GM04504 (cell line): ENCODE measurements around the gene CDR2L.

Experiments
- DNase-seq: peaks from one replicate; pipeline ENCODE4 v3.0.0-alpha.2; 2012; ENCODE audit warnings: low read depth

The CDR2L gene

GRCh38 chr17:74987418-74987908 lies at the start of gene CDR2L:
Gene CDR2L (plus strand): TSS chr17:74987632. CDS start chr17:74988044, 412 bp downstream.
- DNase-seq = peak; percentile 84

DNA sequence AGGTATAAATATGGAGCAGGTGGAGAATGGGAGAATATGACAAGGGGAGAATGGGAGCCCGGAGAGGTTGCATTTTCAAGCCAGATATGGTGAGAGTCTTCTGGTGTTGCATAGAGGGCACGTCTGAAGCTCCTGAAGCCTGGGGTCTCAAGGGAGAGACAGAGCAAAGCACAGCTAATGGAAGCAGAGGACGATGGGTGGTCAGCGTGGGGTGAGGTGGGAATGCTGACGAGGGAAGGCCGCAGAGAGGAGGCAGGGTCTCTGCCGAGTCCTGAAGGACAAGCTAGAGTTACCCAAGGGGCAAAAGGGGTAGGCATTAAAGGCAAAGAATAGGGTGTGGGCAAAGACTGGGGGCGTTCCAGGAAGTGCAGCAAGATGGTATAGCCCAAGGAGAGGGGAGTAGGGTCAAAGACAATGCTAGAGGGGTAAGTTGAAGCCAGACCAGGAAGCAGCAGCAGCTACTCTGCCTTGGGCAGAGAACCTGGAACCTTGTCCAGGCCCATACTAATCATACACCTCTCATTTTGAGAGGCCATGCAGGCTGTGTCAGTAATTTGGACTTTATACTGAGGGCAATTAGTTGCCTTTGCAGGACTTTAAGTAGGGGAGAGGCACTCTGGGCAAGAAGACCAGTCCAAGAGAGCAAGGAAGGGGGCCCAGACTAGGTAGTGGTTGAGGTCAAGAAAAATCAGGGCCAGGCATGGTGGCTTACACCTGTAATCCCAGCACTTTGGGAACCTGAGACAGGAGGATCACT lies 49.1 kb upstream of the CDR2L start:
- no peak for DNase-seq

DNA sequence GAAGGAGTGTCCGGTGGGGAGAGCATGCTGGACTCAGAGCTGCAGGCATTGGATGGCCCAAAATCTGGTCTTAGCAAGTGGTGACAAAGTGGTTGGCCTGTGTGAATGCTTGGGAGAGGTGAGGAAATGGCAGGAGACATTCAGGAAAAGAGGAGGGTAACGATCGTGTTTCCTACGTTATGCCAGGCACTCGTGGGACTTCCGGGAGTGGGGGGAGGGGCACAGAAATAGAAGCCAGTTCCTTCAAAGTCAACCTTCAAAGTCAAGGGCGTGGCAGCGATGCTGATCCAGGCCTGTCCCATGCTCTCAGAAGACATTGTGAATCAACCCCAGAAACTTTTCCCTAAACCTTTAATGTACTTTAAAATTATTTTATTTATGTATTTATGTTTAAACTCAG lies 47.9 kb upstream of the CDR2L start:
- DNase-seq = no peak

GRCh38 chr17:74941128-74941725 lies 46.2 kb upstream of the CDR2L start:
- no peak for DNase-seq

- DNase-seq = no peak
Measured at GRCh38 chr17:74943808-74944522, 43.5 kb upstream of the CDR2L start.

GRCh38 chr17:74945543-74945942 lies 41.9 kb upstream of the CDR2L start:
- no peak for DNase-seq

DNA sequence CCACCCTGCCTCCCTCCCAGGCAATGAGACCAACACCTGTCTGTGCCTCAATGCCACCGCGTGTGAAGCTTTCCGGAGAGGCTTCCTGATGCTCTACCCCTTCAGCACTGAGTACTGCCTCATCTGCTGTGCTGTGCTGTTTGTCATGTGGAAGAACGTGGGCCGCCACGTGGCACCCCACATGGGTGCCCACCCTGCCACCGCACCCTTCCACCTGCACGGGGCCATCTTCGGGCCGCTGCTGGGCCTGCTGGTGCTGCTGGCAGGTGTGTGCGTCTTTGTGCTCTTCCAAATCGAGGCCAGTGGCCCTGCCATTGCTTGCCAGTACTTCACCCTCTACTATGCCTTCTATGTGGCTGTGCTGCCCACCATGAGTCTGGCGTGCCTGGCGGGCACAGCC lies 40.8 kb upstream of the CDR2L start:
- no peak for DNase-seq

DNA sequence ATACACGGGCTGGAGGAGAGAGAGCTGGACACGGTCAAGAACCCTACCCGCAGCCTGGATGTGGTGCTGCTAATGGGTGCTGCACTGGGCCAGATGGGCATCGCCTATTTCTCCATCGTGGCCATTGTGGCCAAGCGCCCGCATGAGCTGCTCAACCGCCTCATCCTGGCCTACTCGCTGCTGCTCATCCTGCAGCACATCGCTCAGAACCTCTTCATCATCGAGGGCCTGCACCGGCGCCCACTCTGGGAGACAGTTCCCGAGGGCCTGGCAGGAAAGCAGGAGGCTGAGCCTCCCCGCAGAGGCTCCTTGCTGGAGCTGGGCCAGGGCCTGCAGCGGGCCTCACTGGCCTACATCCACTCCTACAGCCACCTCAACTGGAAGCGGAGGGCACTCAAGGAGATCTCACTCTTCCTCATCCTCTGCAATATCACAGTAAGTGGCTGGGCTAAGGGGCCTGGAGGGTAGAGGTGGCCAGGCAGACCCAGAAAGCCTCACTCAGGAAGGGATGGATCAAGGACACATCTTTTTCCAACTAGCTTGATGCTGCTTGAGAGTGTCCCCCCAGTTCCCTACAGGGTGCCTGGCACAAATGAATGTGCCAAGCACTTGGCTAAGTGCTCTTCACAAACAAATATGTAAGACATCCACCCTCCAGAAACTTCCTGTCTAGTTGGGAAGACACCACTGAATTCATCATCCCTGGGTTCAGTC lies 40.2 kb upstream of the CDR2L start:
- no peak for DNase-seq

DNA sequence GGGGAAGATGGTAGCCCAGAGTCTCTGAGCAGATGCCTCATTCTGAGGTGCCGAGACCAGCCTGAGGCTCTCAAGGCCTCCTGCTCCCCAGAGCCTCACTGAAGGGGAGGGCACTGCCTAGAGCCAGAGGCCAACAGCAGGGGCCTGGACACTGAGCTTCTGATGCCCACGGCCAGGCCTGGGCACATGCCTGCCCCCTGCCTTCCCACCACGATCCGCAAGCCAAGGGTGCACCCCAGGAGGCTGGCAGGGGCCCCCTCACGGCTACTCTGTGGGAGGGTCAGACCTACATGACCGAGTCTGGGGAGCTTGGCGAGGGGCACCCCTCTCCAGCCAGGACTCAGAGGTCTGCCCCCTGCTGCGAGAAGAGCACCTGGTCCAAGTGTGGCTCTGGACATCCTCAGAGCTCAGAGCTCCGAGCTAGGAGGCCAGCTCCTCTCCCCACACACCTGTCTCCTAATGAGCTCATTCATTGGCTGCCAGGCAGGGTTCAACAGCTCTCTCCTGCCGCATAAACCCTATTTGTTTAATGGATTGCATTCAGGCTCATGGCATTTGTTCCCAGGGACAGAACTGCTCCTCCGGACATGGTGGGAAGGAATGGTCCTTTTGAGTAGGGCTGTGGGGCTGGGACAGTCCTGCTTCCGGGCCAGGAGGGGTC lies 37.8 kb upstream of the CDR2L start:
- no peak for DNase-seq

DNA sequence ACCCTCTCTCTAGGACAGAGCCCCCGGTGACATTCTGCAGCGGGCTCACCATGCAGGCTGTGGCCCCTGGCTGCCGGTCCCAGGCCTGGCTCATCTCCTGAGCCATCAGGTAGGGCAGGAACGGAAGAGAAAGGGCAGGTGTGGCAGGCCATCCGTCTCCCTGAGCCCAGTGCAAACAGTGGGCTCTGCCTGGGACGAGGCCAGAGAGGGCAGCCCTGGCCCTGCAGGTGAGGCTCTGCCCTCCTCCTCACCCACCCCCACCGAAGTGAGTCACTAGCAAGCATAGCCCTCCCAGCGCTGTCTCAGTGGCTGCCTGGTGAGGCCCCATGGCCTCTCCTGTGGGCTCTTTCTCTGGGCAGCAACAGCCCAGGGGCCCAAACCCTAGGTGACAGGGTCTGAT lies 37.2 kb upstream of the CDR2L start:
- no peak for DNase-seq

GRCh38 chr17:74951065-74951464 lies 36.4 kb upstream of the CDR2L start:
- no peak for DNase-seq

DNA sequence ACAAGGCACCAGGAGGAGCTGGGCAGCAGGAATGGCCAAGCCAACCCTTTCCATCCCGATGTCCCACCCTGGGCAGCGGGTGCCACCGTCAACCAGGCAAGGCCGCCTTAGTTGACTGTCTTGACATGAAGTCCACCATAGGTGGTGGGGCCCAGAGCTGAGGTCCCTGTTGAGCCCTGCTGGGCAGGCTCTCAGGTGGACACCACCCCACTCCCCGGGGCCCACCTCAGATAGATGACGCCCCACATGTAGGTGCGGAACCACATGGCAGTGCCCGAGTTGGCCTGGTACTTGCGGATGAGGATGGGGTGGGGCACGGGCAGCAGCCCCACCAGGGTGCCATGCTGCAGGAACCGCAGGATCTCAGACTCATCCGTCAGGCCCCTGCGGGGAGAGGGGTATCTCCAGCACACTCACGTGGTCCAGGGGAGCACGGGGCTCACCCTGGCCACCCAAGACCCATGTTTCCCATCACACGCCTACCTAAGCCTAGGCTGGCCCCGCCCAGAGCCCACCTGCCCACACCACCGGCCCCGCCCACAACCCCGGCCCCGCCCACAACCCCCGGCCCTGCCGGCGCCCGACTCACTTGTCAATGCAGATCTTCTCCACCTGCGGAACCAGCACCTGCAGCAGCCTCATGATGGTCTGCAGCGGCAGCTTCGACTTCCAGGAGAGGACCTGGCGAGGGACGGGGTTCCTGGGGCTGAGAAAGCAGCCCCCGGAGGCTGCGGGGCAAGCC lies 35.6 kb upstream of the CDR2L start:
- DNase-seq = no peak

- no peak for DNase-seq
Measured at GRCh38 chr17:74952431-74953133, 34.9 kb upstream of the CDR2L start.

- no peak for DNase-seq
Measured at GRCh38 chr17:74953134-74953687, 34.2 kb upstream of the CDR2L start.

GRCh38 chr17:74954115-74954514 lies 33.3 kb upstream of the CDR2L start:
- DNase-seq = no peak

DNA sequence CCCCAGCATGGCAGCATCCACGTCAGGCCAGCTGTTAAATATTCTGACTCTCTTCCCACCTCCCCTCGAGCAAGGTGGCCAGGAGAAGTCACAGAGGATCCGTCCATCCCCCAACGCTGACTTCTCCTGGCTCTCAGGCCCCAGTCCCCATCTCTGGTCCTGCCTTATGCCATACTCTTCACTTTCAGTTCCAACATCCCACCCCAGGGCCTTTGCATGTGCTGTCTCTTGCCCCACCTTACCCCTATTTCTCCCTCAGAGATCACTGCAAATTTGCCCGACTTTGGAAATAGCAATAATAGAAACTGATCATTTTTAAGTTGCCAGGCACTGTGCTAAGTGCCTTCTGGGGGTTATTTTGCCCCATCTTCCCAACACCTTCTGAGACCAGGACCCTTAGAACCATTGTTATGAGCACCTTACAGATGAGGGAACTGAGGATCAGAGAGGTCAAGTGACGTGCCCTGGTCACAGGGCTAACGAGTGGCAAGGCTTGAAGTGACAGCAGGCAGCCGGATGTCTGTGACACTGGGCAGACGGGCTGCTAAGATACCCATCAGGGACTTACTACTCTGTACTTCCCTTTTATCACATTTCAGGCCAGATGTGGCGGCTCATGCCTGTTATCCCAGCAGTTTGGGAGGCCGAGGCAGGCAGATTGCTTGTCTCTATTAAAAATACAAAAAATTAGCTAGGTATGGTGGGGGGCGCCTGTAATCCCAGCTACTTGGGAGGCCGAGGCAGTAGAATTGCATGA lies 32.6 kb upstream of the CDR2L start:
- DNase-seq = no peak

DNA sequence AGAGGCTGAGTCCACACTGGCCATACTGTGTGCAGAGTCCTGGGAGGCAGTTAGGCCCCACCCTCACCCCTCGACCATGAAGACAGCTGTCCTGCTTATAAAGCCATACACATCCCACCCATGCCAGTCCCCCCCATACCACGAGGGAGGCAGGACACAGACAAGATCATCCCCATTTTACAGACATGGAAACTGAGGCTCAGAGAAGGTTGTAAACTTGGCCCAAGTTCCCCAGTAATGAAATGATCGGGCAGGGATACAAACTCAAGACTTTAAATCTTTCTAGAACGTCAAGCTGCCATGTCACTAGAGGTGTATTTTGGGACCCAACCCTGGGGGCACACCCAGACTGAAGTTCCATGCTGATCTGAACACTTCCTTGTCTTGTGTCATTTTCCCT lies 31.3 kb upstream of the CDR2L start:
- no peak for DNase-seq

DNA sequence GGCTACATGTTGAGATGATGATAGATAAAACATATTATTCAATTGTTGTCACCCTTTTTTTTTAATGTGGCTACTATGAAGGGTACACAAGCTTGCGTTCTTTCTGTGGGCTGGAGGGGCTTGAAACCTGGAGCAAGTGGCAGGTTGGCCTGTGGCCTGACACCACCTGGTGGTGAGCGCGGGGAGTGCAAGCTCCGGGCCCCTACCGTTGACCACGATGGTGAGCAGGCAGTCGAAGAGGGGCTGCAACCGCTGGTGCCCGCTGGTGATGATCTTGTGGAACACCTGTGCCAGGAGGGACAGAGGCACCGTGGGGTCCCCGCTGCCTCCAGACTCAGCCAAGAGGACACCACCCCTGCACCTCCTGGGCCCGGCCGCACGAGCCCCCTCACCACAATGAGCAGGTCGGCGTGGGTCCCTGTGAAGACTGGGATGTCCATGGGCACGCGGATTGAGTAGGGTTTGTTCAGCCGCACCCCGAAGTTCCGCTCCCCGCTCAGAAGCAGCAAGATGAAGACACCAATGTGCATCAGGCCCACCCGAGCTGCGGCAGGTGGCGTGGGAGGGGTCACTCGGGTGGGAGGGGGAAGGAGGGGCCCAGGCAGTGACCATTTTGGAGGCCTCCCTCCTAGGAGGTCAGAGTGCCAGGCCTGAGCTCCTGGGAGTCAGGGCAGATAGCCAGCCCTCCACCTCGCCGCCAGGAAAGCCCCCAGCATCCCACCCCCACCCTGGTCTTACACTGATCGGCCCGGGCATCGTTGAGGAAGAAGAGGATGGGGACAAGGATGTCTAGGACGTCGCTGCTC lies 29.3 kb upstream of the CDR2L start:
- DNase-seq = no peak
